OCI-LY3 (cell line): ENCODE results near the gene TLR6.
A peak's percentile ranks its signal among the peaks of the same experiment; 100 is the strongest.

Experiments
- H2AFZ ChIP-seq: fragments of 200-600, 300-600 bp; shearing (Covaris generic); 2 replicates; pipeline ENCODE4 v1.6.0; 2014; ENCODE audit warnings: antibody characterized with exemption, low read depth, low read length
- H3K27ac ChIP-seq: fragments of 200-600, 300-600 bp; sonication (generic); 2 replicates; pipeline ENCODE4 v1.5.1; 2014; ENCODE audit warnings: mild to moderate bottlenecking, low read length, moderate library complexity, mixed read lengths
- H3K27me3 ChIP-seq: fragments of 200-600, 300-600 bp; sonication (generic); 2 replicates; pipeline ENCODE4 v1.6.1; 2014; ENCODE audit warnings: low read depth, low read length, mixed read lengths
- H3K36me3 ChIP-seq: fragments of 200-600, 300-600 bp; sonication (generic); replicated peaks from 2 replicates; pipeline ENCODE3; 2014; ENCODE audit warnings: low read depth, low read length, mixed read lengths
- H3K4me1 ChIP-seq: fragments of 300-600, 200-600 bp; sonication (generic); 2 replicates; pipeline ENCODE4 v1.6.1; 2014; ENCODE audit warnings: low read length, mixed read lengths
- H3K4me2 ChIP-seq: fragments of 200-600, 300-600 bp; sonication (generic); 2 replicates; pipeline ENCODE4 v1.6.1; 2014; ENCODE audit warnings: low read length, mixed read lengths
- H3K4me3 ChIP-seq: fragments of 300-600, 200-600 bp; sonication (generic); 2 replicates; pipeline ENCODE4 v1.5.1; 2014; ENCODE audit warnings: antibody characterized with exemption, mild to moderate bottlenecking, low read length, moderate library complexity
- H3K79me2 ChIP-seq: fragments of 300-600, 200-600 bp; shearing (Covaris generic); 2 replicates; pipeline ENCODE4 v1.6.1; 2014; ENCODE audit warnings: mild to moderate bottlenecking, low read length, mixed read lengths
- H3K9ac ChIP-seq: fragments of 300-600, 200-600 bp; shearing (Covaris generic); 2 replicates; pipeline ENCODE4 v1.6.0; 2014; ENCODE audit warnings: mild to moderate bottlenecking, low read length, moderate library complexity
- H3K9me3 ChIP-seq: fragments of 200-600, 300-600 bp; shearing (Covaris generic); 2 replicates; pipeline ENCODE4 v1.6.1; 2014; ENCODE audit warnings: low read length, mixed read lengths; ENCODE audit not compliant: insufficient read depth
- H4K20me1 ChIP-seq: fragments of 200-600, 300-600 bp; sonication (generic); 2 replicates; pipeline ENCODE4 v1.6.1; 2016; ENCODE audit warnings: low read length, mixed read lengths; ENCODE audit not compliant: insufficient read depth
- CTCF ChIP-seq: fragments of 200-600, 300-600 bp; sonication (generic); IDR thresholded peaks from 2 replicates; pipeline ENCODE4 v1.5.1; 2014; ENCODE audit warnings: antibody characterized with exemption, low read length, low read depth
- EZH2phosphoT487 ChIP-seq: fragments of 200-600 bp; shearing (Covaris generic); IDR thresholded peaks from 2 replicates; pipeline ENCODE4 v1.6.1; 2018; ENCODE audit warnings: antibody characterized with exemption, mixed run types, low read depth

Gene TLR6

DNA sequence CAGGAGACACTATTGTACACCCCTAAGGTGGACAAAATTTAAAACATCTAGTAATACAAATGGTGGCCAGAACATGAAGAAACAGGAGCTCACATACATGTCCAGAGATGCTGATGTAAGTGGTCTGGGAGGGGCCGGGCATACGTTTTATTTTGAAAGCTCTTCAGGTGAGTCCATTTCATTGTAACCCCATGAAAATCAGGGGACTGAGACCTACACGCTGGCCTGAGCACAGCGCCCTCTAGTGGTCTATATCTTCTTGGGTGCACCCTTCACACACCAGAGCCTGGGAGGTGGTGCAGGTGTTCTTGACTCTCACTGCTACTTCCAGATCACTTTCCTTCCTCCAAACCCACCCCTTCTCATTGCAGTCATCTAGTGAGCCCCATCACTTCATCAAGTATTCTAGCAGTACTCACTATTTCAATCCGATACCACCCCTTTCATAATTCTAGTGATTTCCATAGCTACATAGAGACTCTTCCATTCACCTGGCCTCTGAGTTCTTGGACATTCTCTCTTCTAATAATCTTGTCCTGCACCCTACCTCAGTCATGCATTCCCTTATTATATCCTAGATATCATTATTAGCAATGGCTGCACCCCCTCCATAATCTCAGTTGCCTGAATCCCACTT, 4.3 kb upstream of the TLR6 start:
- TF ChIP-seq CTCF (peak; percentile 92), EZH2phosphoT487 (no peak)
- peak overlapping the region; percentile 17; the same call in 1 of the 2 replicates for H3K4me2 ChIP-seq
- no peaks in the 10 kb centered on the region for H3K36me3 ChIP-seq
- no peaks in the 10 kb centered on the region for H3K9me3 ChIP-seq
- no peaks in the 10 kb centered on the region for H3K27me3 ChIP-seq
- no peak overlapping the region for H3K27ac ChIP-seq
- H3K9ac ChIP-seq = no peak overlapping the region
- peaks cover 44% of the 10 kb centered on the region for H3K4me1 ChIP-seq
- H4K20me1 ChIP-seq = no peaks in the 10 kb centered on the region
- H2AFZ ChIP-seq = no peak overlapping the region
- no peaks in the 10 kb centered on the region for H3K79me2 ChIP-seq
- no peak overlapping the region for H3K4me3 ChIP-seq

DNA sequence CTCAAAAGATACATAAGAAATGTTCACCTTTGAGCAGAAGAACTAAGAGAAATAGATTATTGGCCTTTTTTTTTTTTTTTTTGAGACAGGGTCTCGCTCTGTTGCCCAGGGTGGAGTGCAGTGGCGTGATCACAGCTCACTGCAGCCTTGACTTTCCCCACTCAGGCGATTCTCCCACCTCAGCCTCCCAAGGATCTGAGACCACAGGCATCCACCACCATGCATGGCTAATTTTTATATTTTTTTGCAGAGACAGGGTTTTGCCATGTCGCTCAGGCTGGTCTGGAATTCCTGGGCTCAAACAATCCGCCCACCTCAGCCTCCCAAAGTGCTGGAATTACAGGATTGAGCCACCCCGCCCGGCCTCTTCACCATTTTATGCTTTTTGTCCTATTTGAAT, 2.9 kb upstream of the TLR6 start:
- Histone ChIP-seq H4K20me1 (no peaks in the 10 kb centered on the region), H3K4me1 (peaks cover 50% of the 10 kb centered on the region), H3K27ac (peak overlapping the region; percentile 93), H3K9me3 (no peaks in the 10 kb centered on the region), H3K79me2 (peaks cover 11% of the 10 kb centered on the region), H3K9ac (no peak overlapping the region), H3K4me2 (no peak overlapping the region), H2AFZ (no peak overlapping the region), H3K4me3 (no peak overlapping the region), H3K27me3 (no peaks in the 10 kb centered on the region), H3K36me3 (no peaks in the 10 kb centered on the region)
- TF ChIP-seq EZH2phosphoT487 (no peak), CTCF (no peak)

GRCh38 chr4:38858097-38858420, 1.4 kb upstream of the TLR6 start:
- TF ChIP-seq CTCF (no peak), EZH2phosphoT487 (no peak)
- peaks cover 61% of the 10 kb centered on the region for H3K4me1 ChIP-seq
- peaks cover 22% of the 10 kb centered on the region for H3K79me2 ChIP-seq
- H3K36me3 ChIP-seq = peaks cover 7% of the 10 kb centered on the region
- H4K20me1 ChIP-seq = no peaks in the 10 kb centered on the region
- peak overlapping the region; percentile 90 for H3K9ac ChIP-seq
- peak overlapping the region; percentile 93 for H3K27ac ChIP-seq
- no peaks in the 10 kb centered on the region for H3K9me3 ChIP-seq
- no peaks in the 10 kb centered on the region for H3K27me3 ChIP-seq
- peak overlapping the region; percentile 90 for H3K4me2 ChIP-seq
- H3K4me3 ChIP-seq = peak overlapping the region; percentile 36; the same call in 1 of the 2 replicates
- no peak overlapping the region for H2AFZ ChIP-seq

GRCh38 chr4:38857354-38858096, 908 bp upstream of the TLR6 start:
- Histone ChIP-seq H3K36me3 (peaks cover 7% of the 10 kb centered on the region), H3K79me2 (peaks cover 22% of the 10 kb centered on the region), H3K4me3 (peak overlapping the region; percentile 75), H3K9me3 (no peaks in the 10 kb centered on the region), H3K27me3 (no peaks in the 10 kb centered on the region), H2AFZ (0 out of 2 replicates have a peak overlapping the region, but pooled peaks have one; percentile 43), H3K27ac (peak overlapping the region; percentile 93), H3K4me1 (peaks cover 61% of the 10 kb centered on the region), H4K20me1 (no peaks in the 10 kb centered on the region), H3K9ac (peak overlapping the region; percentile 90), H3K4me2 (peak overlapping the region; percentile 90)
- no peak for TF ChIP-seq CTCF
- TF ChIP-seq EZH2phosphoT487 = no peak
